ENCODE results near the gene TP53AIP1. TPM values are rescaled to one million over a fixed set of nuclear protein-coding genes. Genes with fewer than 3 reads are reported as not detected.

Gene TP53AIP1
- polyA plus RNA-seq, 3 donors = 0.07 to 0.18 TPM; not detected in 1

Other genes with a start within 250 kb of the TP53AIP1 start
- 10 to 100 TPM in 2 of 3 donors, 1 to 10 TPM in 1; 2.5 to 16.1 (median 14.5) TPM for gene FLI1, start 248.8 kb downstream of the TP53AIP1 start, polyA plus RNA-seq
- under 1 TPM in 1 of 3 donors, not detected in 2; 0.01 TPM for gene KCNJ1, start 75.6 kb downstream of the TP53AIP1 start, polyA plus RNA-seq
- gene KCNJ5, start 51.5 kb downstream of the TP53AIP1 start, polyA plus RNA-seq = under 1 TPM; 0.34 to 0.90 (median 0.48) TPM
- 1 to 10 TPM; 4.5 to 5.4 (median 4.9) TPM for gene ARHGAP32, start 249.5 kb upstream of the TP53AIP1 start, polyA plus RNA-seq